Testis (tissue), 2 donors: ENCODE data around the gene PPA1.

Experiments
- POLR2A ChIP-seq: fragments of 450-650 bp; IDR thresholded peaks from one replicate; pipeline ENCODE4 v1.6.1; 2017; ENCODE audit warnings: antibody characterized with exemption, mild to moderate bottlenecking, moderate library complexity
- TF ChIP-seq, protein P1 (sequence below), 3 experiments: fragments of 450-650 bp in 2 of 3; fragments of 200-600 bp in 1 of 3; sonication (generic) in 1 of 3; IDR thresholded peaks; one replicate each; pipeline ENCODE4 v1.5.1; 2016 to 2019; ENCODE audit warnings: antibody characterized with exemption in 3 of 3, mild to moderate bottlenecking in 2 of 3, moderate library complexity in 1 of 3

DNA sequence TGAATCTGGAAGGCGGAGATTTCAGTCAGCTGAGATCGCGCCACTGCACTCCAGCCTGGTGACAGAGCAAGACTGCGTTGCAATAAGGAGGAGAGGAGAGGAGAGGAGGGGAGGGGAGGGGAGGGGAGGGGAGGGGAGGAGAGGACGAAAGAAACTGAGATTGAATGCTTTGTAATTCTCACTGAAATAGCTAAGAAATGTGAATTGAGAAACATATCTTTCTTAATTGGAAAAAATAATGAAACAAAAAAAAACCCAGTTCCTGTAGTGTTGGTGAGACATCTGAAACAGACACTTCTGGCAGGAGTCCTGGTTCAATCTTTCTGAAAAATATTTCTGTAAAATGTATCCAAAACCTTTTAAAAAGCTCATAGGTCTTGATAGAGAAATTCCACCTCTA, 26.5 kb downstream of the PPA1 start:
- TF ChIP-seq, protein P1, sequence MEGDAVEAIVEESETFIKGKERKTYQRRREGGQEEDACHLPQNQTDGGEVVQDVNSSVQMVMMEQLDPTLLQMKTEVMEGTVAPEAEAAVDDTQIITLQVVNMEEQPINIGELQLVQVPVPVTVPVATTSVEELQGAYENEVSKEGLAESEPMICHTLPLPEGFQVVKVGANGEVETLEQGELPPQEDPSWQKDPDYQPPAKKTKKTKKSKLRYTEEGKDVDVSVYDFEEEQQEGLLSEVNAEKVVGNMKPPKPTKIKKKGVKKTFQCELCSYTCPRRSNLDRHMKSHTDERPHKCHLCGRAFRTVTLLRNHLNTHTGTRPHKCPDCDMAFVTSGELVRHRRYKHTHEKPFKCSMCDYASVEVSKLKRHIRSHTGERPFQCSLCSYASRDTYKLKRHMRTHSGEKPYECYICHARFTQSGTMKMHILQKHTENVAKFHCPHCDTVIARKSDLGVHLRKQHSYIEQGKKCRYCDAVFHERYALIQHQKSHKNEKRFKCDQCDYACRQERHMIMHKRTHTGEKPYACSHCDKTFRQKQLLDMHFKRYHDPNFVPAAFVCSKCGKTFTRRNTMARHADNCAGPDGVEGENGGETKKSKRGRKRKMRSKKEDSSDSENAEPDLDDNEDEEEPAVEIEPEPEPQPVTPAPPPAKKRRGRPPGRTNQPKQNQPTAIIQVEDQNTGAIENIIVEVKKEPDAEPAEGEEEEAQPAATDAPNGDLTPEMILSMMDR (IDR thresholded peaks at IDR 0.05) = no peak
- no peak for TF ChIP-seq POLR2A
